Measurements from ENCODE around the gene SOSTDC1.

The SOSTDC1 gene

GRCh38 chr7:16417906-16418305 lies 47.6 kb downstream of the SOSTDC1 start:
- no peak for DNase-seq

- no peak for DNase-seq
Observed at GRCh38 chr7:16416289-16417282, 49.0 kb downstream of the SOSTDC1 start.

GRCh38 chr7:16412274-16413254 lies 53.0 kb downstream of the SOSTDC1 start:
- no peak for DNase-seq

All from CD4-positive, alpha-beta T cell treated with Interleukin-12 subunit alpha and Interleukin-12 subunit beta, for 1 hour (primary cell).